ENCODE data around the gene PRSS2. TPM values are rescaled to one million over a fixed set of nuclear protein-coding genes. Genes with fewer than 3 reads are reported as not detected.
A peak's percentile ranks its signal among the peaks of the same experiment; 100 is the strongest.

The PRSS2 gene
- total RNA-seq, 2 donors from 2014 or later, result 105 TPM; not detected in 1

DNA sequence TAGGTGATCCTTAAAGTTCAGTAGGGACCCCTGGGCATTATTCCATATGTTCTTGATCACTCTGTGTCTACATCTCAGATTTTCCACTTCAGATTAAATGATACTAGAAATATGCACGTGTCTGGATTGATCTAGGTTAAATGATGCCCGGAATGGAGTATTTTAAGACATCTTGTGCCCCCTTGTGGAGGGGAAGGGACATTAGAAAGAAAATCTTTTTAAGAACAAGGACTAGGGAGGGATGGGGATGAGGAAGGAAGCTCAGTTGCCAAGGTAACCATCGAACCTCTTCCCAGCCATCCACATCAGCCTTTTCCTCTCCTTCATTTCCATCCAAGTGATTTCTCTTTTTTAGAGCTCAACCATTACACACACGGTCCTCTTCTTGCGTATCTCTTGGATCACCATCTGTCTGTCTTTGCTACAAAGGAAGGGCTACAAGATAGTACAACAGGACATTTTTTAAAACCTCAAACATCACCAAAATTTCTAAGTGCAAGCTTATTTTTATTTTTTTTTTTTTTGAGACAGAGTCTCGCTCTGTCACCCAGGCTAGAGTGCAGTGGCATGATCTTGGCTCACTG, 40.5 kb downstream of the PRSS2 start:
- H3K9ac ChIP-seq (ENCODE audit: low read depth in 2 of 2, low read length in 2 of 2), result no peak overlapping the region
- H3K4me1 ChIP-seq, result no peaks in the 10 kb centered on the region
- intact Hi-C loops (cut with DNase I), result no loop called here
- no peak overlapping the region for H3K4me3 ChIP-seq
- no peak for DNase-seq
- H3K27me3 ChIP-seq, result no peaks in the 10 kb centered on the region
- no peaks in the 10 kb centered on the region for H3K9me3 ChIP-seq
- no peak overlapping the region for H3K27ac ChIP-seq
- TF ChIP-seq CTCF (IDR thresholded peaks at IDR 0.05), result peak; percentile 50
- H3K36me3 ChIP-seq, result no peaks in the 10 kb centered on the region

GRCh38 chr7:142812437-142813215, 41.9 kb downstream of the PRSS2 start:
- intact Hi-C loops (cut with DNase I), result no loop called here

GRCh38 chr7:142813226-142813625, 42.5 kb downstream of the PRSS2 start:
- DNase-seq, result no peak
- Histone ChIP-seq H3K4me1 (no peaks in the 10 kb centered on the region), H3K36me3 (no peaks in the 10 kb centered on the region), H3K9me3 (no peaks in the 10 kb centered on the region), H3K27me3 (no peaks in the 10 kb centered on the region), H3K27ac (no peak overlapping the region), H3K4me3 (no peak overlapping the region), H3K9ac (ENCODE audit: low read depth in 2 of 2, low read length in 2 of 2) (no peak overlapping the region)
- intact Hi-C loops (cut with DNase I), result no loop called here
- TF ChIP-seq CTCF (IDR thresholded peaks at IDR 0.05), result no peak

More at GRCh38 chr7:142812437-142813215, 41.9 kb downstream of the PRSS2 start:
- H3K36me3 ChIP-seq, result no peaks in the 10 kb centered on the region
- DNase-seq, result no peak
- no peak overlapping the region for H3K4me3 ChIP-seq
- H3K9ac ChIP-seq (ENCODE audit: low read depth in 2 of 2, low read length in 2 of 2), result no peak overlapping the region
- no peaks in the 10 kb centered on the region for H3K9me3 ChIP-seq
- H3K27ac ChIP-seq, result no peak overlapping the region
- no peaks in the 10 kb centered on the region for H3K27me3 ChIP-seq
- H3K4me1 ChIP-seq, result no peaks in the 10 kb centered on the region
- TF ChIP-seq CTCF (IDR thresholded peaks at IDR 0.05), result no peak

- no peaks in the 10 kb centered on the region for H3K27me3 ChIP-seq
- H3K27ac ChIP-seq, result no peak overlapping the region
These were observed 42.9 kb downstream of the PRSS2 start for GRCh38 chr7:142813699-142814098.

DNA sequence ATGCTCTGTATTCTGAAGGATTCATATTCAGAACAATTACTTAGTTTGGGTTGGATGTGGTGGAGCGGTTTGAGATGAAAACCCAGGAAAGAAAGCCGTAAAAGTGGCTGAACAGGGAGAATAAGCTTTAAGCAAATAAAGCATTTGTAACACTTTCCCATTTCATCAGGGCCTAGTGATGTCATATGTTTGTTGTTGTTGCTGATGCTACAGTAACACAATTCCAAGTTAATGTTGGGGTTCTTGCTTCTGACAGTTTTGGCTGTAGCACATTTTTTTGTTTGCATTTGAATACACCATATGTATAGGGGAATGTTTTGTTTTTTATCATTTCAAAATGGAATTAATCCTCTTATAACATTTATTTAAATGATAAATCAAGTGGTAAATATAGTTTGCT, 43.7 kb downstream of the PRSS2 start:
- Histone ChIP-seq H3K4me3 (no peak overlapping the region), H3K9me3 (no peaks in the 10 kb centered on the region), H3K9ac (ENCODE audit: low read depth in 2 of 2, low read length in 2 of 2) (no peak overlapping the region), H3K27me3 (no peaks in the 10 kb centered on the region), H3K4me1 (no peaks in the 10 kb centered on the region), H3K36me3 (no peaks in the 10 kb centered on the region), H3K27ac (no peak overlapping the region)
- no peak for TF ChIP-seq CTCF (IDR thresholded peaks at IDR 0.05)
- DNase-seq, result no peak
- intact Hi-C loops (cut with DNase I), result no loop called here

More at GRCh38 chr7:142813699-142814098, 42.9 kb downstream of the PRSS2 start:
- intact Hi-C loops (cut with DNase I), result no loop called here
- no peak for DNase-seq
- Histone ChIP-seq H3K4me3 (no peak overlapping the region), H3K36me3 (no peaks in the 10 kb centered on the region), H3K4me1 (no peaks in the 10 kb centered on the region), H3K9ac (ENCODE audit: low read depth in 2 of 2, low read length in 2 of 2) (no peak overlapping the region), H3K9me3 (no peaks in the 10 kb centered on the region)
- TF ChIP-seq CTCF (IDR thresholded peaks at IDR 0.05), result no peak

All from colonic mucosa (tissue), 4 donors.